HEK293 (cell line): ENCODE results near the gene MAP4K2.

Experiments
- CTCF ChIA-PET: fragments of 350-600 bp; formaldehyde crosslinking; extraction: SDS; loops from one replicate; lab custom pipeline; 2021; ENCODE audit warnings: antibody characterized with exemption; lab: Yijun Ruan, JAX
- POLR2A ChIA-PET: fragments of 300-600 bp; formaldehyde crosslinking; extraction: SDS; loops from one replicate; lab custom pipeline; 2020; ENCODE audit warnings: antibody characterized with exemption, inconsistent platforms; lab: Yijun Ruan, JAX
- H3K27ac ChIP-seq: fragments of 200-500 bp; sonication (Bioruptor generic); 2 replicates; pipeline ENCODE4 v1.5.1; 2014; ENCODE audit warnings: low read depth, low read length, control low read depth, inconsistent platforms; ENCODE audit errors: extremely low read depth
- H3K36me3 ChIP-seq, 2 experiments: fragments of 200-500 bp in 1 of 2; sonication (Bioruptor generic) in 1 of 2; 1 replicate in 1 of 2; 2 replicates in 1 of 2; pipeline ENCODE4 v1.5.1; 2014 to 2017; ENCODE audit warnings: inconsistent platforms in 2 of 2, low read length in 2 of 2; ENCODE audit not compliant: control insufficient read depth in 2 of 2, insufficient read depth in 1 of 2
- H3K4me1 ChIP-seq: fragments of 200-500 bp; sonication (Bioruptor generic); 2 replicates; pipeline ENCODE4 v1.5.1; 2014; ENCODE audit warnings: mild to moderate bottlenecking, low read length, inconsistent platforms; ENCODE audit not compliant: control insufficient read depth, insufficient read depth
- H3K4me3 ChIP-seq: 2 replicates; pipeline ENCODE4 v1.5.1; 2011; ENCODE audit warnings: low read depth, mild to moderate bottlenecking, control low read depth, low read length, moderate library complexity
- H3K9me3 ChIP-seq: fragments of 200-500 bp; sonication (Bioruptor generic); 2 replicates; pipeline ENCODE4 v1.5.1; 2014; ENCODE audit warnings: low read depth, low read length, inconsistent platforms; ENCODE audit not compliant: control insufficient read depth, insufficient read depth
- AEBP2 ChIP-seq: fragments of 450-650 bp; formaldehyde crosslinking; IDR thresholded peaks from 2 replicates; pipeline ENCODE4 v1.5.1; 2016; ENCODE audit warnings: missing biosample characterization, missing genetic modification characterization, borderline replicate concordance
- BCL11A ChIP-seq: fragments of 450-650 bp; formaldehyde crosslinking; IDR thresholded peaks from 2 replicates; pipeline ENCODE4 v1.5.1; 2016; ENCODE audit warnings: low read depth, missing biosample characterization, missing genetic modification characterization
- EGR2 ChIP-seq: fragments of 450-650 bp; formaldehyde crosslinking; IDR thresholded peaks from 2 replicates; pipeline ENCODE4 v1.5.1; 2016; ENCODE audit warnings: low read depth, missing biosample characterization, missing genetic modification characterization
- GLIS1 ChIP-seq: fragments of 450-650 bp; formaldehyde crosslinking; IDR thresholded peaks from 2 replicates; pipeline ENCODE4 v1.5.1; 2016; ENCODE audit warnings: missing biosample characterization, missing genetic modification characterization
- HIC1 ChIP-seq: fragments of 450-650 bp; formaldehyde crosslinking; IDR thresholded peaks from 2 replicates; pipeline ENCODE4 v1.5.1; 2016; ENCODE audit warnings: missing biosample characterization, missing genetic modification characterization
- IKZF3 ChIP-seq: fragments of 450-650 bp; IDR thresholded peaks from 2 replicates; pipeline ENCODE4 v1.5.0; 2018; ENCODE audit warnings: missing biosample characterization, mild to moderate bottlenecking, missing genetic modification characterization, moderate library complexity
- MZF1 ChIP-seq: fragments of 450-650 bp; formaldehyde crosslinking; IDR thresholded peaks from 2 replicates; pipeline ENCODE4 v1.5.1; 2017; ENCODE audit warnings: missing biosample characterization, missing genetic modification characterization, borderline replicate concordance
- PRDM10 ChIP-seq: fragments of 450-650 bp; formaldehyde crosslinking; IDR thresholded peaks from 2 replicates; pipeline ENCODE4 v1.5.1; 2016; ENCODE audit warnings: missing biosample characterization, missing genetic modification characterization
- ZBTB10 ChIP-seq: fragments of 450-650 bp; formaldehyde crosslinking; IDR thresholded peaks from 2 replicates; pipeline ENCODE4 v1.5.1; 2016; ENCODE audit warnings: missing biosample characterization, missing genetic modification characterization
- ZBTB26 ChIP-seq: fragments of 450-650 bp; formaldehyde crosslinking; optimal IDR thresholded peaks from 2 replicates; pipeline ENCODE3; 2016; ENCODE audit warnings: missing biosample characterization, mild to moderate bottlenecking, missing genetic modification characterization
- ZIC2 ChIP-seq: fragments of 450-650 bp; formaldehyde crosslinking; IDR thresholded peaks from 2 replicates; pipeline ENCODE4 v1.5.1; 2016; ENCODE audit warnings: missing biosample characterization, missing genetic modification characterization
- ZNF133 ChIP-seq: fragments of 450-650 bp; formaldehyde crosslinking; IDR thresholded peaks from 2 replicates; pipeline ENCODE4 v1.5.1; 2016; ENCODE audit warnings: missing biosample characterization, missing genetic modification characterization
- ZNF223 ChIP-seq: fragments of 450-650 bp; formaldehyde crosslinking; IDR thresholded peaks from 2 replicates; pipeline ENCODE4 v1.5.1; 2016; ENCODE audit warnings: missing biosample characterization, missing genetic modification characterization
- ZNF24 ChIP-seq: fragments of 450-650 bp; formaldehyde crosslinking; IDR thresholded peaks from 2 replicates; pipeline ENCODE4 v1.5.1; 2016; ENCODE audit warnings: missing biosample characterization, missing genetic modification characterization
- ZNF521 ChIP-seq: fragments of 450-650 bp; formaldehyde crosslinking; IDR thresholded peaks from 2 replicates; pipeline ENCODE4 v1.5.1; 2017; ENCODE audit warnings: missing biosample characterization, mild to moderate bottlenecking, missing genetic modification characterization
- ZNF544 ChIP-seq: fragments of 450-650 bp; formaldehyde crosslinking; IDR thresholded peaks from 2 replicates; pipeline ENCODE4 v1.5.0; 2017; ENCODE audit warnings: missing biosample characterization, missing genetic modification characterization
- ZNF548 ChIP-seq: fragments of 450-650 bp; formaldehyde crosslinking; IDR thresholded peaks from 2 replicates; pipeline ENCODE4 v1.5.1; 2016; ENCODE audit warnings: missing biosample characterization, missing genetic modification characterization
- ZNF626 ChIP-seq: fragments of 450-650 bp; sonication (Bioruptor Pico); formaldehyde crosslinking; IDR thresholded peaks from 2 replicates; pipeline ENCODE4 v1.5.1; 2018; ENCODE audit warnings: missing biosample characterization, missing genetic modification characterization, inconsistent platforms
- ZNF654 ChIP-seq: fragments of 450-650 bp; formaldehyde crosslinking; IDR thresholded peaks from 2 replicates; pipeline ENCODE4 v1.5.1; 2016; ENCODE audit warnings: low read depth, missing biosample characterization, missing genetic modification characterization
- ZNF776 ChIP-seq: fragments of 450-650 bp; formaldehyde crosslinking; IDR thresholded peaks from 2 replicates; pipeline ENCODE4 v1.5.0; 2017; ENCODE audit warnings: missing biosample characterization, missing genetic modification characterization, borderline replicate concordance

The MAP4K2 gene

GRCh38 chr11:64848214-64848825, 45.3 kb upstream of the MAP4K2 start:
- POLR2A ChIA-PET = interaction anchor here (1.4 kb wide), 1 partner anchor 30 kb away, joined by 6 read pairs; the partner anchor contains the start of gene EHD1
- Histone ChIP-seq H3K36me3 (no peaks in the 10 kb centered on the region), H3K9me3 (no peaks in the 10 kb centered on the region), H3K4me3 (no peak overlapping the region), H3K4me1 (no peaks in the 10 kb centered on the region), H3K27ac (no peak overlapping the region)
- CTCF ChIA-PET = interaction anchor here (0.7 to 8.0 kb wide), 23 partner anchors 8 to 427 kb away, joined by 3 to 111 read pairs (median 3); partner anchors contain the start of genes ARL2, BATF2, EHD1 and SNX15
- TF ChIP-seq ZNF521 = no peak
- no peak for TF ChIP-seq ZBTB26 (tag by site-specific recombination)
- no peak for TF ChIP-seq ZNF133 (tag by site-specific recombination)
- TF ChIP-seq ZNF626 (tag by site-specific recombination) = no peak
- no peak for TF ChIP-seq EGR2 (tag by site-specific recombination)
- no peak for TF ChIP-seq ZNF24 (tag by site-specific recombination)
- TF ChIP-seq ZNF544 (tag by site-specific recombination) = no peak
- no peak for TF ChIP-seq ZNF548
- TF ChIP-seq ZIC2 (tag by site-specific recombination) = peak; percentile 95
- peak; percentile 75 for TF ChIP-seq PRDM10 (tag by site-specific recombination)
- no peak for TF ChIP-seq HIC1 (tag by site-specific recombination)
- TF ChIP-seq MZF1 (tag by site-specific recombination) = no peak
- TF ChIP-seq ZBTB10 (tag by site-specific recombination) = no peak
- TF ChIP-seq AEBP2 (tag by site-specific recombination) = no peak
- no peak for TF ChIP-seq ZNF654 (tag by site-specific recombination)
- no peak for TF ChIP-seq BCL11A
- no peak for TF ChIP-seq ZNF776
- peak; percentile 83 for TF ChIP-seq GLIS1 (tag by site-specific recombination)
- TF ChIP-seq ZNF223 = no peak
- TF ChIP-seq IKZF3 (tag by site-specific recombination) = no peak
